HEK293 (cell line): ENCODE results near the gene PLEKHG3.

Source experiments
- CTCF ChIP-seq: fragments of 450-650 bp; formaldehyde crosslinking; IDR thresholded peaks from 2 replicates; pipeline ENCODE4 v1.5.1; 2016; ENCODE audit warnings: missing biosample characterization, missing genetic modification characterization
- KLF1 ChIP-seq: fragments of 450-650 bp; formaldehyde crosslinking; IDR thresholded peaks from 2 replicates; pipeline ENCODE4 v1.5.1; 2016; ENCODE audit warnings: missing biosample characterization, missing genetic modification characterization
- KLF17 ChIP-seq: fragments of 450-650 bp; formaldehyde crosslinking; IDR thresholded peaks from 2 replicates; pipeline ENCODE4 v1.5.1; 2016; ENCODE audit warnings: missing biosample characterization, missing genetic modification characterization
- ZNF121 ChIP-seq: fragments of 450-650 bp; formaldehyde crosslinking; IDR thresholded peaks from 2 replicates; pipeline ENCODE4 v1.5.1; 2016; ENCODE audit warnings: missing biosample characterization, missing genetic modification characterization
- ZNF548 ChIP-seq: fragments of 450-650 bp; formaldehyde crosslinking; IDR thresholded peaks from 2 replicates; pipeline ENCODE4 v1.5.1; 2016; ENCODE audit warnings: missing biosample characterization, missing genetic modification characterization
- ZNF768 ChIP-seq: fragments of 450-650 bp; formaldehyde crosslinking; IDR thresholded peaks from 2 replicates; pipeline ENCODE4 v1.5.1; 2018; ENCODE audit warnings: missing biosample characterization, mild to moderate bottlenecking, missing genetic modification characterization
- ZNF792 ChIP-seq: fragments of 450-650 bp; formaldehyde crosslinking; IDR thresholded peaks from 2 replicates; pipeline ENCODE4 v1.5.1; 2016; ENCODE audit warnings: missing biosample characterization, missing genetic modification characterization
- TF ChIP-seq, protein P1 (sequence below): fragments of 450-650 bp; formaldehyde crosslinking; IDR thresholded peaks from 2 replicates; pipeline ENCODE4 v1.5.1; 2016; ENCODE audit warnings: missing biosample characterization, missing genetic modification characterization, borderline replicate concordance

GRCh38 chr14:64705381-64706118 lies 1.3 kb downstream of the PLEKHG3 start:
- TF ChIP-seq CTCF (tag by site-specific recombination) (no peak), KLF17 (no peak), ZNF548 (no peak), KLF1 (tag by site-specific recombination) (no peak), ZNF768 (tag by site-specific recombination) (no peak), ZNF121 (no peak), ZNF792 (no peak)
- TF ChIP-seq, protein P1, sequence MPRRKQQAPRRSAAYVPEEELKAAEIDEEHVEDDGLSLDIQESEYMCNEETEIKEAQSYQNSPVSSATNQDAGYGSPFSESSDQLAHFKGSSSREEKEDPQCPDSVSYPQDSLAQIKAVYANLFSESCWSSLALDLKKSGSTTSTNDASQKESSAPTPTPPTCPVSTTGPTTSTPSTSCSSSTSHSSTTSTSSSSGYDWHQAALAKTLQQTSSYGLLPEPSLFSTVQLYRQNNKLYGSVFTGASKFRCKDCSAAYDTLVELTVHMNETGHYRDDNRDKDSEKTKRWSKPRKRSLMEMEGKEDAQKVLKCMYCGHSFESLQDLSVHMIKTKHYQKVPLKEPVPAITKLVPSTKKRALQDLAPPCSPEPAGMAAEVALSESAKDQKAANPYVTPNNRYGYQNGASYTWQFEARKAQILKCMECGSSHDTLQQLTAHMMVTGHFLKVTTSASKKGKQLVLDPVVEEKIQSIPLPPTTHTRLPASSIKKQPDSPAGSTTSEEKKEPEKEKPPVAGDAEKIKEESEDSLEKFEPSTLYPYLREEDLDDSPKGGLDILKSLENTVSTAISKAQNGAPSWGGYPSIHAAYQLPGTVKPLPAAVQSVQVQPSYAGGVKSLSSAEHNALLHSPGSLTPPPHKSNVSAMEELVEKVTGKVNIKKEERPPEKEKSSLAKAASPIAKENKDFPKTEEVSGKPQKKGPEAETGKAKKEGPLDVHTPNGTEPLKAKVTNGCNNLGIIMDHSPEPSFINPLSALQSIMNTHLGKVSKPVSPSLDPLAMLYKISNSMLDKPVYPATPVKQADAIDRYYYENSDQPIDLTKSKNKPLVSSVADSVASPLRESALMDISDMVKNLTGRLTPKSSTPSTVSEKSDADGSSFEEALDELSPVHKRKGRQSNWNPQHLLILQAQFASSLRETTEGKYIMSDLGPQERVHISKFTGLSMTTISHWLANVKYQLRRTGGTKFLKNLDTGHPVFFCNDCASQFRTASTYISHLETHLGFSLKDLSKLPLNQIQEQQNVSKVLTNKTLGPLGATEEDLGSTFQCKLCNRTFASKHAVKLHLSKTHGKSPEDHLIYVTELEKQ (tag by site-specific recombination): no peak
